ENCODE measurements around the gene TMEM229B.

TMEM229B gene

DNA sequence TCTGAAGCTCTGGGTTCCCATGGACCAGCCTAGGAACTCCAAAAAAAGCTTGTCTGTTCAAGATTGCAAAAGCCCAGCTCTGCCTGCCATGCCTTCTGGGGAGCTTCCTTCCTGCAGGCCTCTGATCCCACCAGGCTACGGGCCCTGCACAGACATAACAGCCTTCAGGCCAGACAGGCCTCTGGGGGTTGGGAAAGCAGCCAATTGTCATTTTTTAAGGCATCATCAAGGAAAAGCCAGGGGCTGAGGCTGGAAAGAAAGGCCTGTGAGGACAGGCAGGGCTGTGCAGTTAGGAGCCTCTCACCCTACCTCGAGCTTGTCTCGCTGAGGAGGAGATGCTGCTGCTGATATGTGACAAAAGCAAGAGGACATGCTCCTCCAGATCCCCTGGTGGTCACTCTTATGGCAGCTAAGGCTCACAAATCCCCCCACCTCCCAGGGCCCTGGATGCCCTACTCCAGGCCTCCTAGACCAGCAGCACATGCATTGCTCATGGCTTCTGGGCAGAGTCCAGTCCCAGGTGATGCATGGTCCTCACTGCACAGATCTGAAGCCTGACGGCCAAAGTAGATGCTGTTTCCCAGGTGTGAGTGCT is 2.9 kb downstream of the TMEM229B start:
- no peak for DNase-seq

DNA sequence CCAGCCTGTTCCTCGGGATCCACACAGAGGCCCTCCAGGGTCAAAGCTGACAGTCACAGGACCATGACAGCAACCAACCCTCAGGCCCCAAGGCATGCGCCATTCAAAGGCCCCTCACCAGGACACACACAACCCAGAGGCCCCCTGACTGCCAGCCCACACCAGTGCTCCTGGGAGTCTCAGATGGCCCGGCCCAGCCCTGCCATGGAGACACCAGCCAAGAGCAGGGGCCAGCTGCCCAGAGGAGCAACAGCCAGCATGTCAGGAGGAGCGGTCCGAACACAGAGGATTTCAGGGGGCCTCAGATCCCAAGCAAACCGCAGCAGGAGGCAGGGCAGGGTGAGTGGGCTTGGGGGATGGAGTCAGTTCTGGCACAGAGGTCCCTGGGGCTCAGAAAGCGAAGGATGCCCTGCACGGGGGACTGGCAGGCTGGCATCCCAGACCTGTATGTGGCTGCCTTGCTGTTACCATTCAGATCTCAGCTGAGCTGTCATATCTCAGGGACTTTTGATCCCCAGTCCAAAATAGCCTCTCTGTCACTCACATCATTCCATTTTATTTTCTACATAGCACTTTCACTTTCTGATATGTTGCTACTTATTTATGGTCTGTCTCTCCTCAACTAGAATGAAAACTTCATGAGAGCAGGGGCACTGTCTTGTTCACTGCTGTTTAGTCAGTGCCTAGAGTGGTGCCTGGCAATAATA is 4.8 kb downstream of the TMEM229B start:
- no peak for DNase-seq

DNA sequence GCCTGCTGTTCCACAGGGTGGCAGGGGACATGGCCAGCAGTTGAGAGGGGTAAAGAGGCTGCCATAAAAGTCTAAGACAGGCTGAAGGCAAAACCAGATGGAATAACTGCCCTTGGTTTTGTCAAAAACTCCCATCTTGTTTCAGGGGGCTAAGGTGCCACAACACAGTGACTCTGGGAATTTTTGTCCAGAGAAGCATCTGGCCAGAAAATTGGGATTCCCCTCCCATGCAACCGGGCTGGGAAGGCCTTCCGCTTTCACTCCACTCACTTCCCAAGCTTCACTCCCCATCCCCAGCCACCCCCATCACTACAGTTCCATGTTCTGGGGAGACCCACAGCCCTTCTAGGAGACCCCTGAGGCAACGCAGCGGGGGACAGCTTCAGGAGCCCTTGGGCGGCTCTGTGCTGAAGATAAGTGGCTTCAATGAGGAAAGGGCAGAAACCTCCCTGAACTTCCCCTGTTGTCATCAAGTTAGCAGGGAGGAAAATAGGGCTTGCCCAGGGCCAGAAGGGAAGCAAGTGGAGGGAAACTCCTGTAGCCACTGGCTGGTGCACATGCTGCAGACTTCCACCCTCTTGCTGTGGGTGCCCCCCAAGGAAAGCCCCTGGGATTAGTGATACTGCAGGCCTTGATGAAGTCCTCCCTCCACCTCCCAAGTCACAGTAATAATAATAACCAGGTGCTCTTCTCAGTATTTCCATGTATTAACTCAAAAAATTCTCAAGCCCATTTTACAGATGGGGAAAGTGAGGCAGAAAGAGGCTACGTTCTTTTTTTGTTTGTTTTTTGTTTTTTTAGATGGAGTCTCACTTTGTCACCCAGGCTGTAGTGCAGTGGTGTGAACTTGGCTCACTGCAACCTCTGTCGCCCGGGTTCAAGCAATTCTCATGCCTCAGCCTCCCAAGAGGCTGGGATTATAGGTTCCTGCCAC is 6.0 kb downstream of the TMEM229B start:
- no peak for DNase-seq

DNA sequence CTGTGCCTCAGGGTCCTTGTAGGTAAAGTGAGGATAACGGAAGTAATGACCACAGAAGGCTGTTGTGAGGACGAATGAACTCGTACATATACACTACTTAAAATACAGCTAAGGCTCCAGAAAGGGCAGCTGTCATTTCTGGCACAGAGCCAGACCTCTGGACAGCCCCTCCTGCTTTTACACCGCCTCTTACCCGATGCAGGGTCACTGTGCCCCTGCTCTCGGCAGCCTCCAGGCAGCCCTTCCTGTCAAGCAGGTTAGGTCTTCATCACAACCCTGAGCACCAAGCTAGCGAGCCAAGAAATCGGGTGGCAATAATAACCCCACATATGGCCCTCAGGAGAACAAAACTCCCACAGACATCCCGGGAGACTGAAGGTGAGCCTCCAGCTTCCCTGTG is 8.5 kb downstream of the TMEM229B start:
- DNase-seq: no peak

DNA sequence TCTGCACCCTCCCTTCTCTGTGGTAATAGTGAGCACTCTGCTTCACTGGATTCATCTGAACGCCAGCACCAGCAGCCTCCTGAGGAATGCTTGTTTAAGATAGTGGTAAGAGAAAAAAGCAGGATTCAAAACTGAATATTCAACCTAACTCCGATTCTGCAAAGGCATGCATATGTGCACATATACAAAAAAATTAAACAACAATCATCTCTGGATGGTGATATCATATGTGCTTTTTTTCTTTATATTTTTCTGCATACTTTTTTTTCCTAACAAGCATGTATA is 9.8 kb downstream of the TMEM229B start:
- DNase-seq: no peak

DNA sequence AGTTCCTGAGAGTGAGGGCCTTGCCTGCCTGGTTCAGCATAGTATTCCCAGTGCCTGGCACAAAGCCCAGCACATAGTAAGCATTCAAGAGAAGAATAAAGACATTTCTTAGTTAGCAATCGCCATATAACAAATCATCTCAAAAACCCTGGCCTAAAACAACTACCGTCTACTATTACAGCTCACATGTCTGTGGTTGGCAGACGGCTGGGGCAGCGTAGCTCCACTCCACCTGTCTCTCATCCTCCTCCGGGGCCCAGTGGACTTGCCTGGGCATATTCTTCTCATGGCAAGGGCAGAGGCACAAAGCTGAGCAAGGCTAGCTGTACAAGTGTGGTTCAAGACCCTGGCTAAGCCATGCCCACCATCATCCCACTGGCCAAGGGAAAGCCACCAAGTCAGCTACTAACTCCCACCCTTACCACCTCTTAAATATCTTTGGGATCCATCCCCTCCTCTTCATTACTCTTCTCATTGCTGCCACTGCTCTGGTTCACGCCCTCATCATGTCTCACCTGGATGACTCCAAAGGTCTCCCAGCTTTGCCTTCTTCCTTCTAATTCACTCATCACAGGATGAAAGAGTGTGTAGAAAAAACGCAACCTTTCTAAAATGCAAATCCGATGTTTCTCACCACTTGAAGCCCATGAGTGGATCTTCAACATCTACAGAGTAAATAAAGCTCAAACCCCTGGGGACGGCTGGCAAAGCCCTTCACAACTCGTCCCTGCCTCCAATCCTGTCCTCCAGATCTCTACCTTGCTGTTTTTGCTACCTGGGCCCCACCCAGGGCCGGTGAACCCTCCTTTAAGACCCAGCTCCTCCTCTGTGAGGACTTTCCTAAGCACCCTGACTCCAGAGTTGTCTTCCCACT is 10.4 kb downstream of the TMEM229B start:
- no peak for DNase-seq

DNA sequence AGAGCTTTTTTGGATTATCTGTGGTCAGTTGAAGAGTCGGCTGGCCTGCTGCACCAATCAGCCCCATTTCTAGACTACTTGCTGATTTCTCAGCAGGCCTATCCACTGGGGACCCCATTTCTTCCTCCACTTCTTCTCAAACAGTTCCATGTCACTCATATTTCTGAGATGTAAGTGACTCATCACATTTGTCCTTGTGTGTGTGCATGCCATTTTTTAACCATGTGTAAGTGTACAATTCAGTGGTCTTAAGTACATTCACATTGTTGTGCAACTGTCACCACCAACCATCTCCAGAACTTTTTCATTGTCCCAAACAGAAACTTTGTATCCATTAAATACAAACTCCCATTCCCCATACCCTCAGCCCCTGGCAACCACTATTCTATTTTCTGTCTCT is 14.2 kb downstream of the TMEM229B start:
- no peak for DNase-seq

DNA sequence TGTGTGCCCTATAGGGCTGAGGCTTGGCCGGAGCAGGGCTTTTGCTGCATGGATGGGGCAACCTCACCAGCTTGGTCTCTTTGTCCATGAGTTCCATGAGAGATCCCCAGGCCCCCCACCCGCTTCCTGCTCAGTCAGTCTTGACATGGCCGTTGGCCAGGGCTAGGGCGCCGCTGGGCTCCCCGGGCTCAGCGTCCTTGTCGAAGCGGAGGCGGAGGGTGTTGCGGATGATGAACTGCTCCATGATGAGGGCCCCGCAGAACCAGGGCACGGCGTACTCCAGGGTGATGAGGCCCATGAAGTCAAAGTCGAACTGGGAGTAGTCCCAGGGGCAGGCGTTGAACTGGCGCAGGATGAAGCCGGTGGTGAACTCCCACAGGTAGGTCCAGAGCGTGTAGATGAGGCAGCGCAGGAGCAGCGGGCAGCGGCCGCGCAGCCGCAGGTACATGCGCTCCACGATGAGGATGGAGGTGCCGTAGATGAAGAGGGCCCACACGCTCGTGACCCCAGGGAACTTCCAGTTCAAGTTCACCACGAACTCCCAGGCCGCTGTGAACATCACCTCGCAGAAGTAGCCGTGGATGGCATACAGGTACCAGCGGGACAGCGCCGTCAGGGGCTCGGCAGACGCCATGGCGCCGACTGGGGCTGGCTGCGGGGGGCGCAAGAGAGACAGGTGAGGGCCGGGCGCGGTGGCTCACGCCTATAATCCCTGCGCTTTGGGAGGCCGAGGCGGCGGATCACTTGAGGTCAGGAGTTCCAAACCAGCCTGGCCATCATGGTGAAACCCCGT is 15.0 kb downstream of the TMEM229B start:
- no peak for DNase-seq

DNA sequence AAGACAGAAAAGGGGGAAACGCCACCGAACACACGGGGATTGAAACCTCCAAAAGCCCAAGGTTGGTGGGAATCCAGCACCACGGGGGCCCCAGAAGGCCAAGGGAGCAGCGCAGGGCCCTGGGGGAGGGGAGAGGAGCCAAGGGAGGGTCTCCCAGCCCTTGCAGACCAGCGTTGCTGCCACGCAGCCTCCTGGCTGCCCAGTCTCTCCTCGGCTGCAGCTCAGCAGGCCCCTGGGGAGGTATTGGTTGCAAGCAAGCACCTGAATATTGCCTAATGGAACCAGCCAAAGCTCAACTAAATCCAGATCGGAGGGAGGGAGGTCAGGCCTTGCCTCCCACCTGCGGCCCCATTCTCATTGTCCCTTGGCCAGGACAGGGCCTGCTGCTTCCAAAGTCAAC is 15.8 kb downstream of the TMEM229B start:
- no peak for DNase-seq

DNA sequence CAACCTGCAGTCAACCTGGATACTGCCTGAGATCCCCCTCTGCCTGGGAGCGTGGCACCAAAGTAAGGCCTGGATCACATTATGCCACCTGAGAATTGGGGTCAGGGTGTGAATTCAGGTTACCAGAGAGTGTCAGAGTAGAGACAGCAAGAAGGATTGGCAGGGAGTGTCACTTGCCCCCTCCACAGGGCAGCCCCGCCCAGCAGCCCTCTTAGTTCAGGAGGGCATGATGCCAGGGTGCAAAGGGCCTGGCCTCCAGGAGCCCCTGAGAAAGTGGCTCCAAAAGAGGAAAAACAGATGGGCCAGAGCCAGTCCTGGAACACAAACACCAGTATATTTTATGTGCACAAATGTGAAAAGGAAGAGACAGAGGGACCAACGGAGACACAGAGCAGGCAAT is 18.6 kb downstream of the TMEM229B start:
- no peak for DNase-seq

DNA sequence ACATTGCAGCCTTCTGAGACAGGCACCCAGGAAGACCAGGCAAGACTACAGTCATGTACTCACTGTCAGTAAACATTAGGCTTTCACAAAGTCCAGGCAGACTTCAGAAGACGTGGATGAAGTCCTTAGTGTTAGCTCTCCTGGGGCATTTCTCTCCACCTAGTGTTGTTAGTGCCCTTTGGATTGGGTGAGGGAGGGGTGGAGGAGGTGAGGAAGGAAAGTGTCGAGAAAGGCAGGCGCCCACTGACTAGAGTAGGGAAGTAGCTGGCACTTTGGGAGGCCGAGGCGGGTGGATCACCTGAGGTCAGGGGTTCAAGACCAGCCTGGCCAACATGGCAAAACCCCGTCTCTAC is 20.2 kb downstream of the TMEM229B start:
- no peak for DNase-seq

DNA sequence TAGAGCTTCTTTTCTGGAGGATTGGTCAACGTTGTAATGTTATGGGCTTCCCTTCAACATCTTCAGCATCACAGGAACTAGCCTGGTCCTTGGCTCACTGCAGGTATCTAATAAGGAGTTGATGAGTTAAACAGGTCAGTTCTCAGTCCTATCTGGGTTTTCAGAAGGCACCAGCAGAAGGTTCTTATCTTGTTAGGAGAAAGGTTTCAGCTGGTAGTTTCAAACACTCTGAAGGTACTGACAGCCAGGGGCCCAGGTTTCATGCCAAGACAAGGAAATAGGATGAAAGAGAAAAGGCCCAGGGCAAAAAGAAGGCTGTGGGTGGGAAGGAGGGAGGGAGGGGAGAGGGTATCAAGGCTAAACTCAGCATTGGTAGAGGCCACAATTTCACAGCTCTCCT is 21.4 kb downstream of the TMEM229B start:
- DNase-seq: no peak

DNA sequence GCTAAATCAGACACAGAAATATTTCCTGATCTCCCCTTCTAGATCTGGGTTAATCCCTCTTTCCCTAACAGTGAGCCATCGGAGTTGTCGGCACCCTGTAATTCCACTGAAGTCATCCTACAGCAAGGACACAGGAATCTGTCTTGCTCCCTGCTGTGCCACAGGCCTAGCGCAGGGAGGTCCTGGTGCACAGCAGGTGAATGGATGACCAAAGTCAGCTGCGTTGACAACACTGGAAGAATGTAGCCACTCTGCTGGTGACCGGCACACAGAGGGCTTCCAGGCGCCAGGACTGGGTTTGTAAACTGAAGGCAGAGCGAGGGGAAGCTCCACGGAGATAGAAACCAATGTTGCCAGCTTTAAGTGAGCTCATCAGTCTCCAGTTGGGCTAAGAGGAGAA is 23.6 kb downstream of the TMEM229B start:
- no peak for DNase-seq

DNA sequence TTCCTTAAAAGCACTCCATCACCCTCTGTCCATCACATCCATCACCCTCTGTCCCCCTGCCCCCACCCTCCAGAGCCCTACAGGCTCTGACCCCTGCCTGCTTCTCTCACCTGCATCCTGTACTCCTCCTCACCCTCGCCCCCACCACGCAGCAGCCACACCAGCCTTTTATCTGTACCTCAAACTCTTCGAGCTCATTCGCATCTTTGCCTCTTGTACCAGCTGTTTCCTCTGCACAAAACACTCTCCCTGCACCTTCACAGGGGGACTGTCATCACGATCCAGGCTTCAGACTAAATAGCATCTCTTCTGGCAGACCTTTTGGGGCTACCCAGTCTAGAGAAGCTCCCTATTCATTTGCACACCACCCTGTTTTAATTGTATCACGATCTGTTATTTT is 24.1 kb downstream of the TMEM229B start:
- no peak for DNase-seq

DNA sequence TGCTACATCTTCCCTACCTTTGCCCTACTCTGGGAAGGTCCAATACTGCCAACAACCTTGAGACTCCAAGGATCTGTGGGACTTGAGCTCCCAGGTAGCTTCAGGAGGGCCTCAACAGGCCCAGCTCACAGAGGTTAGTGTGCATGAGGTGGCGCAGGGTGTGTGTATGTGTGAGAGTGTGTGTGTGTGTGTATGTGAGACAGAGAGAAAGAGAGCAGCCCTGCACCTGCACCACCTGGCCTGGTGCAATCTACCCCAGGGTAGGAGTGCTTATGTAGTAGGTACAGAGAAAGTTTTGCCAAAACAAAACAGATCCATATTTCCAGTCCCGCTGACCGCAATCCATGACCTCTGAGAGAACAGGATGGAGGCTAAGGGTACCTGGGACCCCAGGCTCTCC is 24.6 kb downstream of the TMEM229B start:
- DNase-seq: no peak

DNA sequence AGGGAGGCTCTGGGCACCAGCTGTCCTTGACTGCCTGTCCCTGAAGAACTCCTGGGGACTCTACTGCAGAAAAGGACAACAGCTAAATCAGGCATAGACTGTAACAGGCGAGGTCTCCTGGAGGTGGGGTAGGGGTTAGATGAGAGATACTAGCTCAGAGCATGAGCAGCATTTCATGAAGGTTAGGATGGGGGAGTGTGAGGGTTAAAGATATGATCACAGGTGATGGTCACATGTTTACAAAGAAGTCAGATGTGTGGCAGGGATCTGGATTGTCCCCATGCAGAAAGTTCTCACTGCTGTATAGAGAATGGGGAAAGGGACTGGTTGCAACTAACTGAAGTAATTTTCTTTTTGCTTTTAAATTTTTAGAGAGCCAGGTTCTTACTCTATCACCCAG is 26.5 kb downstream of the TMEM229B start:
- no peak for DNase-seq

DNA sequence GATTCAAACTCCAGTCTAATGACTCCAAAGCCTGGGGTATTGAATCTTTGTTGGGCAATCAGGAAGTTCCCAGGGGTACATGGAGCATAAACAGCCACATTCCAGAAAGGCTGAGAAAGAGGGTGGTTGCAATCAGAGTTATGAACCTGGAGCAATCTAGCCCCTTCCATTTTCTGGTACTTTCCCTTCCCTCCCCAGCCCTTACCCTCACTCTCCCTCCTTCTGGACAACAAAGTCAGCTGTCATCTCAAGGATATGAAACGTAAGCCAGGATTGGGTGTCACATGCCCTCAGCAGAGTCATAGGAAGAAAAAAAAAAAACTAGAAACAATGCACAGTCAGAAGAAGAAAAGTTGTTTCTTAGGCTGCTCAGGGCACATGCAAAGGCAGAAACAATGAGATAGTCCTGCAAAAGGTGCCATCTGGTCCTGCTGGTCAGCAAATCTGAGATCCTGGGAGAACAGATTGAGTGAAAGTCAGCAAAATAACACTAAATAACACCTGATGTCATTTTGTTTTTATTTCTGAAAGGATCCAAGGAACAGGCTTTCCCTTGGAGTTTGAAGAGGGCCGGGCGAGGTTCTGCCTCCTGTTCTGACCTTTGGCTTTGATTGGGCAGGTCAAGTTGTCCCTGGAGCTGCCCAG is 27.1 kb downstream of the TMEM229B start:
- DNase-seq: no peak

DNA sequence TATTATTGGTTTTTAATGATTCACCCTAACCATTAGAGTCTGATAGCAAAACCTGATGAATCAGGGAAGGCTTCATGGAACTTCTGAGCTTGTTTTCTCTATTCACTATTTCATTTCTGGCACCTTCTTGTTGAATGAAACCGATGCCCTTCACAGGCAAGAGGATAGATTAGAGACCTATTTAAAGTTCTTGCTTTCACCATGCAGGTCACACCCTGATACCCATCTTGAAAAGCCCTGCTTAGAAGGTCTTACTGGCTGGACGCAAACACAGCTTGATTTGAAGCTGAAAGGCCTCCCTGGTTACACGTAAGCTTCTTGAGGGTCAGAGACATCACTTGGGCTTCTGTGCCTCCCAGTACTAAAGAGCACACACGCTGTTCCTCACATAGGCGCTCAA is 29.2 kb downstream of the TMEM229B start:
- DNase-seq: no peak

DNA sequence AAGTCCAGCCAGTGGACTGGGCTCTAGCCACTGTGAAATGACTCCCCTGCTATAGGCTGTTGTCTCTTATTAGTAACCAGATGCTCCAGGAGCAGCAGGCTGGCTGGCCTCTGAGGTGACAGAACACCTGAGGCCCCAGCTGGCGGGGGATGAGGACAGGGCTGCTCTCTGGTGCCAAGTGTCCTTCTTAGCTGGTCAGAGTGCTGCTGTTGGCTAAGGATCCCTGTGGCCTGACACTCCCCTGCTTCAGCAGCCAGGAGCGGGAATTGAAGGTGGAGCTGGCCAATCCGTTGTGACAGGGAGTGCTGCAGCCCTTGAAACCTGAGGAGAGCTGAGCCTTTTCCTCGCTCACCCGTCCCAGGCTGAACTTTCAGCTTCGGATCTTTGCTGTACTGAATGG is 30.7 kb downstream of the TMEM229B start:
- no peak for DNase-seq

DNA sequence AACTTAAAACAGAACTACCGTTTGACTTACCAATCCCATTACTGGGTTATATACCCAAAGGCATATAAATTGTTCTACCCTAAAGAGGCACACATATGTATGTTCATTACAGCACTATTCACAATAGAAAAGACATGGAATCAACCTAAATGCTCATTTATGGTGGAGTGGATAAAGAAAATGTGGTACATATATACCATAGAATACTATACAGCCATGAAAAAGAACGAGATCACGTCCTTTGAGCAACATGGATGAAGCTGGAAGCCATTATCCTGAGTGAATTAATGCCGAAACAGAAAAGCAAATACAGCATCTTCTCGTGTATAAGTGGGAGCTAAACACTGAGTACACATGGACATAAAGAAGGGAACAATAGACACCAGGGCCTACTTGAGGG is 31.8 kb downstream of the TMEM229B start:
- no peak for DNase-seq

DNA sequence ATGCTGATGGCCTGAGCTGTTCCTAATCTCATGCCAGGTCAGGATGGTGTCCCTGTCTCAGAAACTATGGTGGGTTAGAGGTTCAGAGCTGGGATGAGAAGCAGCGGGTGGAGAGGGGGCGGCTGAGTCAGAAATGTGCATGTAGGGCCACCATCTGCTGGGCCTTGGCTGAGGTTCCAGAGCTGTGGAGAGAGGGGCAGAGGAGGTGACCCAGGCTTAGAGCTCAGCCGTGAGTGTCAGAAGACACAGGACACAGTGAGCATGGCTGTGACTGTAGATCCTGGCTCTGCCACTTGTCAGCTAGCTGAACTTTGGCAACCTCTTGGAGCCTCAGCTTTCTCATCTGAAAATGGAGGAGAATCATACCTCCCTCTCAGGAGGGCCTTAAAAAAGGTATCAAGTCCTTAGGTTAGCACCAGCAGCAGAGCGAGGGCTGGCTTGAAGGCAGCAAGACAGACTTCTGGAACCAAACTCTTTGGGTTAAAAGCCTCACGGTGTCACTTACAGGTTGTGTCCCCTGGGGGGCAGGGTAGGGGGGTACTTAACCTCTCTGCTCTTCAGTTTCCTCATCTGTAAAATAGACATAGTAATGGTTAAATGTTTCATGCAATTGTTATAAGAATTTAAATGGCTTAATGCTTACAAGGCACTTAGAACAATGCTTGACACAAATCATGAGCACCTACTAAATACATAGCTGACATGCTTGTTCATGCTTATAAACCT is 34.8 kb downstream of the TMEM229B start:
- no peak for DNase-seq

Measured in T-helper 1 cell (primary cell).